Mesenchymal stem cell (in vitro differentiated cells and primary cell): ENCODE results near the gene ZNF841.
A peak's percentile ranks its signal among the peaks of the same experiment; 100 is the strongest.
"Not testable (repeated sequence)": the region's sequence is repeated elsewhere in the genome, so short reads cannot be mapped to it uniquely, and the experiment has no call there.

Source experiments
- DNase-seq: peaks from one replicate; pipeline ENCODE4 v3.0.0-alpha.2; 2013
- H2AFZ ChIP-seq: one replicate; pipeline ENCODE4 v1.6.1; 2013; ENCODE audit warnings: low read depth, mild to moderate bottlenecking, control low read depth, inconsistent platforms, low read length, moderate library complexity
- H2AK5ac ChIP-seq: 2 replicates; pipeline ENCODE4 v1.6.1; 2013; ENCODE audit warnings: low read length, moderate library complexity, mild to moderate bottlenecking, inconsistent platforms; ENCODE audit not compliant: severe bottlenecking
- H2BK120ac ChIP-seq: one replicate; pipeline ENCODE4 v1.6.1; 2013; ENCODE audit warnings: low read depth, mild to moderate bottlenecking, inconsistent platforms, low read length, moderate library complexity
- H2BK12ac ChIP-seq, 2 experiments: one replicate each; pipeline ENCODE4 v1.6.1; 2013; ENCODE audit warnings: inconsistent platforms in 2 of 2, low read length in 2 of 2, mild to moderate bottlenecking in 2 of 2, moderate library complexity in 2 of 2, control low read depth in 1 of 2
- H2BK15ac ChIP-seq: one replicate; pipeline ENCODE4 v1.6.1; 2013; ENCODE audit warnings: mild to moderate bottlenecking, low read depth, inconsistent platforms; ENCODE audit not compliant: poor library complexity, severe bottlenecking
- H2BK5ac ChIP-seq: 2 replicates; pipeline ENCODE4 v1.6.1; 2013; ENCODE audit warnings: low read depth, mild to moderate bottlenecking, low read length, control low read depth, inconsistent platforms; ENCODE audit not compliant: poor library complexity, severe bottlenecking
- H3K14ac ChIP-seq, 2 experiments: one replicate each; pipeline ENCODE4 v1.6.1; 2013; ENCODE audit warnings: inconsistent platforms in 2 of 2, low read length in 2 of 2, control low read depth in 1 of 2, mild to moderate bottlenecking in 1 of 2, moderate library complexity in 1 of 2
- H3K18ac ChIP-seq, 2 experiments: one replicate each; pipeline ENCODE4 v1.6.1; 2013; ENCODE audit warnings: inconsistent platforms in 2 of 2, low read length in 2 of 2, control low read depth in 1 of 2, low read depth in 1 of 2, mild to moderate bottlenecking in 1 of 2
- H3K23ac ChIP-seq, 2 experiments: one replicate each; pipeline ENCODE4 v1.6.1; 2013; ENCODE audit warnings: inconsistent platforms in 2 of 2, low read length in 2 of 2, mild to moderate bottlenecking in 2 of 2, moderate library complexity in 2 of 2, control low read depth in 1 of 2
- H3K27ac ChIP-seq: 2 replicates; pipeline ENCODE4 v1.5.1; 2013; ENCODE audit warnings: mild to moderate bottlenecking, moderate library complexity, low read length, control low read depth, inconsistent platforms; ENCODE audit not compliant: poor library complexity, severe bottlenecking
- H3K27me3 ChIP-seq, 2 experiments: 2 replicates each; pipeline versions ENCODE4 v1.6.1 to v1.7.0; 2013; ENCODE audit warnings: low read length in 2 of 2, mild to moderate bottlenecking in 2 of 2, moderate library complexity in 2 of 2, control low read depth in 1 of 2, inconsistent platforms in 1 of 2; ENCODE audit not compliant: control insufficient read depth in 1 of 2, insufficient read depth in 1 of 2
- H3K36me3 ChIP-seq, 2 experiments: 2 replicates each; pipeline versions ENCODE4 v1.6.1 to v1.7.0; 2013; ENCODE audit warnings: low read length in 2 of 2, control low read depth in 1 of 2, inconsistent platforms in 1 of 2, low read depth in 1 of 2, mild to moderate bottlenecking in 1 of 2; ENCODE audit not compliant: insufficient read depth in 2 of 2, control insufficient read depth in 1 of 2
- H3K4ac ChIP-seq, 2 experiments: one replicate each; pipeline ENCODE4 v1.6.1; 2013; ENCODE audit warnings: inconsistent platforms in 2 of 2, low read length in 2 of 2, mild to moderate bottlenecking in 2 of 2, moderate library complexity in 2 of 2, control low read depth in 1 of 2, low read depth in 1 of 2
- H3K4me1 ChIP-seq: 2 replicates; pipeline ENCODE4 v1.6.1; 2013; ENCODE audit warnings: low read depth, low read length, control low read depth; ENCODE audit not compliant: control insufficient read depth, insufficient read depth
- H3K4me2 ChIP-seq: 2 replicates; pipeline ENCODE4 v1.6.1; 2013; ENCODE audit warnings: low read length, mild to moderate bottlenecking, inconsistent platforms; ENCODE audit not compliant: poor library complexity, severe bottlenecking
- H3K4me3 ChIP-seq, 2 experiments: 2 replicates each; pipeline versions ENCODE4 v1.5.1 to v1.7.0; 2013; ENCODE audit warnings: low read length in 2 of 2, mild to moderate bottlenecking in 2 of 2, control low read depth in 1 of 2, low read depth in 1 of 2; ENCODE audit not compliant: insufficient read depth in 1 of 2
- H3K79me1 ChIP-seq: replicated peaks from 2 replicates; pipeline ENCODE4 v1.6.1; 2013; ENCODE audit warnings: mild to moderate bottlenecking, control low read depth, low read length, inconsistent platforms; ENCODE audit not compliant: poor library complexity, severe bottlenecking
- H3K9ac ChIP-seq: 2 replicates; pipeline ENCODE4 v1.7.0; 2013; ENCODE audit warnings: mild to moderate bottlenecking, low read length, moderate library complexity
- H3K9me3 ChIP-seq: 2 replicates; pipeline ENCODE4 v1.7.0; 2013; ENCODE audit warnings: mild to moderate bottlenecking, low read length; ENCODE audit not compliant: control insufficient read depth
- H4K8ac ChIP-seq: one replicate; pipeline ENCODE4 v1.6.1; 2013; ENCODE audit warnings: inconsistent platforms, mild to moderate bottlenecking, low read length, moderate library complexity
- H4K91ac ChIP-seq: one replicate; pipeline ENCODE4 v1.6.1; 2013; ENCODE audit warnings: mild to moderate bottlenecking, low read length, inconsistent platforms
- whole genome bisulfite sequencing: methylation state at CpG from one replicate; pipeline ENCODE4 v1.1.7; 2013; ENCODE audit warnings: mixed read lengths; 5-methylcytosine and 5-hydroxymethylcytosine counted together

Gene ZNF841

DNA sequence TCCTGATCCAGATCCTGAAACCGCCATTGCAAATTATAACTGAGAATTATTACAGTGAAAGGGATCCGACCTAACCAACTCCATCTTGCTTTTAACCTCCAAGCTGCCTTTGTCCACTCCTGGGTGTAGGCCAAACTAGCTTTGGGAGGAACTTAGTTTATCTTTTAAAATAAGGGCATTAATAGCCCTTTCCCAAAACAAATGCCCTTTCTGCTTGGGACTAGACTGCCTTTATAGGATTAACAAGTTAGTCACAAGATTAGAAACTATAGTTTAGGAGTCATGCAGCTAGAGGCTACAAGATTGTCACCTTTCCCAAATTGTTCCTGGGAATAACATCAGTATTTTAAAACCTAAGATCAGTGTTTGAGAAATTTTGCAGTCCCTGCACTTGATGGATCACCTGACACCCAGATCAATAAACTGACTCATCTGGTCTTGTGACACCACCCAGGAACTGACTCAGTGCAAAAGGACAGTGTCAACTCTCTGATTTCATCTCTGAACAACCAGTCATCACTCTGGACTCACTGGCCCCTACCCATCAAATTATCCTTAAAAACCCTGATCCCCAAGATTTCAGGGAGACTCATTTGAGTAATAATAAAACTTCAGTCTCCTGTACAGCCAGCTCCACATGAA is 4.1 kb upstream of the ZNF841 start:
- Histone ChIP-seq H3K18ac (no peak overlapping the region), H3K4me2 (no peak overlapping the region), H2BK120ac (no peak overlapping the region), H3K14ac (no peak overlapping the region), H3K79me1 (peaks cover 3% of the 10 kb centered on the region), H3K27ac (no peak overlapping the region), H3K9me3 (peaks cover 62% of the 10 kb centered on the region), H2AFZ (no peak overlapping the region), H3K4me3 (no peak overlapping the region), H2BK12ac (no peak overlapping the region), H3K27me3 (no peaks in the 10 kb centered on the region), H2BK5ac (no peak overlapping the region), H3K23ac (no peak overlapping the region), H3K36me3 (no peaks in the 10 kb centered on the region), H3K4me1 (no peaks in the 10 kb centered on the region), H2BK15ac (no peak overlapping the region), H2AK5ac (no peak overlapping the region), H4K91ac (no peak overlapping the region), H4K8ac (no peak overlapping the region), H3K4ac (no peak overlapping the region), H3K9ac (no peak overlapping the region)
- WGBS: no CpG with 5 or more reads among the region's 2 CpGs
- no peak for DNase-seq

DNA sequence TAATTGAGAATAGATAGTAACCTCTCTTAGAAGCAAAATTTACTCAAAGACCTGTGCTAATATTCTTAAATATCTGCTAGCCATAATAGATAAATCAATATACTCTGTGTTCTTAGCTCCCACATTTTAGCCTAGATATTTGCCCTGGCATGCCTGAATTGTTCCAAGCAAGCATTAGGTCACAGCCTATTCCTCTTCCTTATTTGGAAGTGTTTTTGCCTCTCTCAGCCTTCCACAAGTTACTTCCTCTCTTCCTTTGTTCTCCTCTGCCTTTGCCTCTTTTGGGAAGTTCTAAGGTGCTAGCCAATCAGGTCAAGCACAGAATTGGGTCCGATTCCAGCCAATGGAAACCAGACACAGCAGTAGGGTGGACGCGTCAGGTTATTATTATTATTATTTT is 851 bp upstream of the ZNF841 start:
- H3K79me1 ChIP-seq: not testable (repeated sequence)

DNA sequence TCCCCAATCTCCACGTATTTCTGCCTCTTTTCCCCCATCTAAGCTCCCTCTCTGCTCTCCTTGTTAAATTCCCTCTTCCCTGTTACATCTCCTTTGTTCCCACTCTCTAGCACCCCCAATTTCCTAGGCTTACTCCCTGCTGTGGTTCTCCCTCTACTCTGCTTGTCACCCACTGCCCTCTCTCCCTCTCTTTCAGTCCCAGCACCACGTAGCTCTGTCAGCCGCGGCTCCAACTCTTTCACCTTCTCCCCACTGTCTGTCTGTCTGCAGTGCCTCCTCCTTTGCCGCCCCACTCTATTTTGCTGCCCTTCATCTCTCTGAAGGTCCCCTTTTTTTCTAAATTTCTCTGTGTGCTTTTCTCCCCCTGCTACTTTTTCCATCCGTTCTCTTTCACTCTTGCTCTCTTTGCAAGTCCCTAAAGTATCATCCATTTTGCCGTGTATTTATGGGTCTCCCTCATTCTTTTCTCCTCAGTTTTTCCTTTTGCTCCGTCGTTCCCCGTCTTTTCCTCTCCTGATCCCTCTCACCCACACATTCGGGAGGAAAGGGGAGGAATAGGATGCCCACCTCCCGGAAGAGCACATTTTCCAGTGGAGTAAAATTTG is 937 bp downstream of the ZNF841 start:
- H2BK5ac ChIP-seq: no peak overlapping the region
- no peak overlapping the region for H2AK5ac ChIP-seq
- no peak overlapping the region for H3K14ac ChIP-seq
- no peak overlapping the region for H2AFZ ChIP-seq
- no peaks in the 10 kb centered on the region for H3K27me3 ChIP-seq
- H2BK15ac ChIP-seq: no peak overlapping the region
- peaks cover 16% of the 10 kb centered on the region for H3K79me1 ChIP-seq
- DNase-seq: peak; percentile 21
- peaks cover 57% of the 10 kb centered on the region for H3K9me3 ChIP-seq
- peaks cover 20 to 40% of the 10 kb centered on the region in 2 experiments for H3K36me3 ChIP-seq
- peak overlapping the region; percentile 73 to 97 for H3K4me3 ChIP-seq
- peak overlapping the region; percentile 68 for H3K4me2 ChIP-seq
- H4K91ac ChIP-seq: no peak overlapping the region
- no peak overlapping the region for H4K8ac ChIP-seq
- no peak overlapping the region for H2BK12ac ChIP-seq
- peak overlapping the region in 1 of 2 experiments; percentile 9 for H3K4ac ChIP-seq
- H3K18ac ChIP-seq: peak overlapping the region in 1 of 2 experiments; percentile 91
- no peak overlapping the region for H3K27ac ChIP-seq
- no peak overlapping the region for H3K23ac ChIP-seq
- H2BK120ac ChIP-seq: no peak overlapping the region
- peaks cover 2% of the 10 kb centered on the region for H3K4me1 ChIP-seq
- H3K9ac ChIP-seq: peak overlapping the region; percentile 97
- WGBS: 10% methylated on average over 9 of the region's 12 CpGs

More for the DNA sequence above, 851 bp upstream of the ZNF841 start:
- H4K8ac ChIP-seq, H3K18ac ChIP-seq, H3K23ac ChIP-seq, H2AK5ac ChIP-seq, H3K27me3 ChIP-seq, H2BK12ac ChIP-seq, H2BK120ac ChIP-seq, H4K91ac ChIP-seq, DNase-seq, H3K4me2 ChIP-seq, H2BK15ac ChIP-seq, H2BK5ac ChIP-seq, H2AFZ ChIP-seq, H3K27ac ChIP-seq, H3K14ac ChIP-seq, H3K4ac ChIP-seq, H3K4me1 ChIP-seq: not testable (repeated sequence)
- peaks cover 48% of the 10 kb centered on the region for H3K9me3 ChIP-seq
- peaks cover 9 to 22% of the 10 kb centered on the region in 2 experiments for H3K36me3 ChIP-seq
- 93% methylated on average over 3 of the region's 3 CpGs for WGBS
- peak overlapping the region; percentile 78 for H3K9ac ChIP-seq
- H3K4me3 ChIP-seq: peak overlapping the region in 1 of 2 experiments; percentile 64

DNA sequence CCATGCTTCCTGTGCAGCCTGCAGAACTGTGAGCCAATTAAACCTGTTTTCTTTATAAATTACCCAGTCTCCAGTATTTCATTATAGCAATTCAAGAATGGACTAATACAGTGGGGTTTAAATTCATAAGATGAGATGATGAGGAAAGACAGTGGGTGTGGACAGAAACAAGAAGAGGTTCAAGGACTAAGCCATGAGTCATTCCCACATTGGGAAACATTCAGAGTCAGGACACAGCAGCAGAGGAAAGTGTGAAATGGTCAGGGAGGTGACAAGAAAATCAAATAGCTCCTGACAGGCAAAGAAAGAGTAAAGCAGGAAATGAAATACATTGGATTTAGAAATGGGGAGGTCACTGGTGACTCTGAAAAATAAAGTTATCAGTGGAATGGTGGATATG is 9.1 kb downstream of the ZNF841 start:
- no peak overlapping the region for H3K9ac ChIP-seq
- H2BK12ac ChIP-seq: no peak overlapping the region
- peaks cover 55 to 100% of the 10 kb centered on the region in 2 experiments for H3K36me3 ChIP-seq
- no peak overlapping the region for H2BK120ac ChIP-seq
- H2BK5ac ChIP-seq: no peak overlapping the region
- H3K79me1 ChIP-seq: peaks cover 48% of the 10 kb centered on the region
- H3K27me3 ChIP-seq: no peaks in the 10 kb centered on the region
- H3K4me3 ChIP-seq: no peak overlapping the region
- no peaks in the 10 kb centered on the region for H3K4me1 ChIP-seq
- H3K4me2 ChIP-seq: no peak overlapping the region
- H3K9me3 ChIP-seq: peaks cover 99% of the 10 kb centered on the region
- H3K4ac ChIP-seq: no peak overlapping the region
- H3K27ac ChIP-seq: no peak overlapping the region
- H4K91ac ChIP-seq: no peak overlapping the region
- no peak for DNase-seq
- no peak overlapping the region for H2AK5ac ChIP-seq
- H4K8ac ChIP-seq: no peak overlapping the region
- no peak overlapping the region for H2AFZ ChIP-seq
- no peak overlapping the region for H3K23ac ChIP-seq
- no peak overlapping the region for H3K18ac ChIP-seq
- H3K14ac ChIP-seq: no peak overlapping the region
- H2BK15ac ChIP-seq: no peak overlapping the region
